Hepatocyte (in vitro differentiated cells): ENCODE data around the gene TMED4. TPM values are rescaled to one million over a fixed set of nuclear protein-coding genes. Genes with fewer than 3 reads are reported as not detected.
A peak's percentile ranks its signal among the peaks of the same experiment; 100 is the strongest.

Experiments
- DNase-seq: peaks from one replicate; pipeline ENCODE4 v3.0.0-alpha.2; 2016; ENCODE audit warnings: low spot score
- H2AFZ ChIP-seq: fragments of 200-600 bp; sonication (generic); 2 replicates; pipeline ENCODE4 v1.6.0; 2016; ENCODE audit warnings: antibody characterized with exemption, mild to moderate bottlenecking
- H3K27ac ChIP-seq: fragments of 200-600 bp; sonication (generic); 2 replicates; pipeline ENCODE4 v1.5.1; 2016; ENCODE audit warnings: mild to moderate bottlenecking
- H3K27me3 ChIP-seq: fragments of 200-600 bp; sonication (generic); 2 replicates; pipeline ENCODE4 v1.6.1; 2016
- H3K36me3 ChIP-seq: fragments of 200-600 bp; sonication (generic); replicated peaks from 2 replicates; pipeline ENCODE4 v1.5.1; 2016; ENCODE audit warnings: low read depth; ENCODE audit not compliant: insufficient read depth
- H3K4me1 ChIP-seq: fragments of 200-600 bp; sonication (generic); 2 replicates; pipeline ENCODE4 v1.5.1; 2016; ENCODE audit warnings: mild to moderate bottlenecking, moderate library complexity; ENCODE audit not compliant: insufficient read depth
- H3K4me2 ChIP-seq: fragments of 200-600 bp; sonication (generic); 2 replicates; pipeline ENCODE4 v1.6.0; 2016
- H3K4me3 ChIP-seq: fragments of 200-600 bp; sonication (generic); 2 replicates; pipeline ENCODE4 v1.5.1; 2016; ENCODE audit warnings: mild to moderate bottlenecking
- H3K79me2 ChIP-seq: fragments of 200-600 bp; sonication (generic); 2 replicates; pipeline ENCODE4 v1.6.0; 2017; ENCODE audit warnings: mild to moderate bottlenecking
- H3K9me2 ChIP-seq: fragments of 200-600 bp; sonication (generic); replicated peaks from 2 replicates; pipeline ENCODE4 v1.6.0; 2017; ENCODE audit warnings: mild to moderate bottlenecking; ENCODE audit not compliant: insufficient read depth
- H3K9me3 ChIP-seq: fragments of 200-600 bp; sonication (generic); 2 replicates; pipeline ENCODE4 v1.5.1; 2016; ENCODE audit warnings: low read depth, mild to moderate bottlenecking
- H4K20me1 ChIP-seq: fragments of 200-600 bp; sonication (generic); 2 replicates; pipeline ENCODE4 v1.6.0; 2016; ENCODE audit warnings: mild to moderate bottlenecking; ENCODE audit not compliant: insufficient read depth, poor library complexity, severe bottlenecking
- EZH2 ChIP-seq: fragments of 200-600 bp; sonication (generic); IDR thresholded peaks from 2 replicates; pipeline ENCODE4 v1.6.1; 2016; ENCODE audit warnings: antibody characterized with exemption, mild to moderate bottlenecking, borderline replicate concordance
- EZH2phosphoT487 ChIP-seq: fragments of 200-600 bp; sonication (generic); IDR thresholded peaks from one replicate; pipeline ENCODE4 v1.6.1; 2018; ENCODE audit warnings: antibody characterized with exemption, mild to moderate bottlenecking, low read depth, moderate library complexity; ENCODE audit not compliant: unreplicated experiment, severe bottlenecking
- WGBS: methylation state at CpG from one replicate; pipeline ENCODE4 v1.1.6; 2016; ENCODE audit warnings: low lambda C conversion rate; ENCODE audit errors: missing lambda C conversion rate; 5-methylcytosine and 5-hydroxymethylcytosine counted together
- polyA plus RNA-seq: library from polyadenylated mRNA; unstranded; fragments of >200 nt; fragmentation: Nextera tagmentation; extraction: Ambion mirVana; gene quantifications from 2 replicates; pipeline ENCODE4 v1.2.1, GENCODE V29; 2016
- total RNA-seq: library from RNA; depleted of rRNA; stranded (reverse); fragments of >200 nt; gene quantifications from 2 replicates; pipeline ENCODE4 v1.2.3, GENCODE V29; 2014
- TF ChIP-seq, protein P1 (sequence below): fragments of 200-600 bp; sonication (generic); IDR thresholded peaks from 2 replicates; pipeline ENCODE4 v1.5.1; 2016; ENCODE audit warnings: antibody characterized with exemption, mild to moderate bottlenecking; ENCODE audit not compliant: poor library complexity

Gene TMED4
- total and polyA plus RNA-seq, 2 experiments from 2014 or later = 94.3 to 245 TPM

DNA sequence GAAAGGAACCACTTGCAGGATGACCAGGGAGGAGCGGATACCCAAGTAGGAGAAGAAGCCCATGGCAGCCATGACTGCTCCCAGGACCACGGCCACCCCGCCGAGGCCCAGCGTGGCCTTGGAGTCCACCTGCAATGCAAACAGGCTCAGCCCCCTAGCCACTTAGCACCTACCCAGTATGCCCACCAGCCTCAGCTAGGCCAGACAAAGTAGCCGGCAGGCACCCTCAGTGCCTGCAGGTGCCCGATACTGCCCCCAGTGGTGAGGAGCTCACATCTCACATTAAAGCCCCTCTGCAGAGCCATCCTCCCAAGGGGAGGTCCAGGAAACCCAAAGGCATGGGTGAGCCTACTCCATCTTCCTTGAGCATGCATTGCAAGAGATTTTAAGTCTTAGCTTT, 47.5 kb downstream of the TMED4 start:
- DNase-seq = peak; percentile 56
- Histone ChIP-seq H3K79me2 (peaks cover 28% of the 10 kb centered on the region), H2AFZ (no peak overlapping the region), H3K9me2 (no peaks in the 10 kb centered on the region), H3K27ac (peak overlapping the region; percentile 72), H3K9me3 (no peaks in the 10 kb centered on the region), H3K36me3 (no peaks in the 10 kb centered on the region), H3K4me3 (no peak overlapping the region), H3K27me3 (no peaks in the 10 kb centered on the region), H4K20me1 (no peaks in the 10 kb centered on the region), H3K4me1 (peaks cover 17% of the 10 kb centered on the region), H3K4me2 (peak overlapping the region; percentile 7)
- TF ChIP-seq EZH2phosphoT487 (no peak), EZH2 (no peak)
- TF ChIP-seq, protein P1, sequence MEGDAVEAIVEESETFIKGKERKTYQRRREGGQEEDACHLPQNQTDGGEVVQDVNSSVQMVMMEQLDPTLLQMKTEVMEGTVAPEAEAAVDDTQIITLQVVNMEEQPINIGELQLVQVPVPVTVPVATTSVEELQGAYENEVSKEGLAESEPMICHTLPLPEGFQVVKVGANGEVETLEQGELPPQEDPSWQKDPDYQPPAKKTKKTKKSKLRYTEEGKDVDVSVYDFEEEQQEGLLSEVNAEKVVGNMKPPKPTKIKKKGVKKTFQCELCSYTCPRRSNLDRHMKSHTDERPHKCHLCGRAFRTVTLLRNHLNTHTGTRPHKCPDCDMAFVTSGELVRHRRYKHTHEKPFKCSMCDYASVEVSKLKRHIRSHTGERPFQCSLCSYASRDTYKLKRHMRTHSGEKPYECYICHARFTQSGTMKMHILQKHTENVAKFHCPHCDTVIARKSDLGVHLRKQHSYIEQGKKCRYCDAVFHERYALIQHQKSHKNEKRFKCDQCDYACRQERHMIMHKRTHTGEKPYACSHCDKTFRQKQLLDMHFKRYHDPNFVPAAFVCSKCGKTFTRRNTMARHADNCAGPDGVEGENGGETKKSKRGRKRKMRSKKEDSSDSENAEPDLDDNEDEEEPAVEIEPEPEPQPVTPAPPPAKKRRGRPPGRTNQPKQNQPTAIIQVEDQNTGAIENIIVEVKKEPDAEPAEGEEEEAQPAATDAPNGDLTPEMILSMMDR = peak; percentile 36
- WGBS = 68% methylated on average over 7 of the region's 7 CpGs

DNA sequence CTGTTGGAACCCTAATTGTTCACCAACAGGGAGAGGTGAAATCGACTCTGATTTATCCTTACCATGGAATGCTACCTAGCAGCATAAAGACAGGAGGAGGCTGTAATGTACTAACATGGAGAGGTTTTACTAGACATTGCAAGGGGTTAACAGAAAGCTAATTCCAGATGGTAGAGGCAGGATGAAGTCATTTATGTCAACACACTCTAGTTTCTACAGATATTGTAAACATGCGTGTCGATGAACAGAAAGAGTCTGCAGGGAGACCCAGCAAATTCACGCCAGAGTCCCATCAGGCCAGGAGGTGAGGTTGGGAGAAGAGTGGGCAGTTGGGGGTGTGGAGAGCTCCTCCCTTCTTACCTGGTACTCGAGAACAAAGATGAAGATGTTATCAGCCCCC, 47.9 kb downstream of the TMED4 start:
- Histone ChIP-seq H3K79me2 (peaks cover 24% of the 10 kb centered on the region), H4K20me1 (no peaks in the 10 kb centered on the region), H3K27ac (peak overlapping the region; percentile 72), H3K4me1 (peaks cover 17% of the 10 kb centered on the region), H2AFZ (no peak overlapping the region), H3K36me3 (no peaks in the 10 kb centered on the region), H3K4me3 (no peak overlapping the region), H3K9me2 (no peaks in the 10 kb centered on the region), H3K9me3 (no peaks in the 10 kb centered on the region), H3K4me2 (peak overlapping the region; percentile 7), H3K27me3 (no peaks in the 10 kb centered on the region)
- WGBS = 47% methylated on average over 5 of the region's 5 CpGs
- DNase-seq = no peak
- TF ChIP-seq EZH2 (no peak), EZH2phosphoT487 (no peak)
- TF ChIP-seq, protein P1 = no peak

DNA sequence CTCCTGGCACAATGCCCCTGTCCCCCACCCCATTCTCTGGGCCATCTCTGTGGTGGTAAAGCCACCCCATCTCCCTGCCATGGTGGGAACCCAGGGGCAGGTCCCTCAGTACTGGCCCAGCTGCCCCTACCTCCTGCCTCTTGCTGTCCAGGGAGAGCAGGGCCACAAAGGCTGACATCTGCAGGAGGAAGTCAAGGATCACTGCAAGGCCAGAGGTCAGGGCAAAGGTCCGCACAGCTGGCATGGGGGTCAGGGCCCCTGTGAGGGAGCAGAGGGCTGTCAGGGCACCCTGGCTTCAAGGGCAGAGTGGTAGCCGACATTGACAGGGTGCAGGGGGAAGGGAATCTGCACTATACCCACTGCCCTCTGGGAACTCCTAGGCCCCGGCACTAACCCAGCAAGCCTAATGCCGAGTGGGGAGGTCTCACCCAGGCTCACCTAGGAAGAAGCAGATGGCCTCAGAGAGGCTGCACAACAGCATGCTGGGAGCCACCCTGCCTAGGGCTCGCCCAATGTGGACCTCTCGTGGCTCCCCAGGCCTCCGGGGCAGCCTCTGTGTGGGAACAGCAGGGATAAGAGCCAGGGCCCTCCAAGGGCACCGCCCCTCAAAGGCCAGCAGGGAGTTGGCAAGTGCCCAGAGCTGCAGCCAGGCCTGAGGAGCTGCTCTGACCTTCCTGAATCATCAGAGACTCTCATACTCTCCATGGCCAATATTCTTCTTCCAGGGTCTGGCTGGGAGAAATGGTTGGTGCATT, 48.6 kb downstream of the TMED4 start:
- peak overlapping the region; percentile 7 for H3K4me2 ChIP-seq
- no peaks in the 10 kb centered on the region for H3K36me3 ChIP-seq
- DNase-seq = no peak
- H3K79me2 ChIP-seq = peaks cover 18% of the 10 kb centered on the region
- TF ChIP-seq, protein P1 = no peak
- TF ChIP-seq EZH2 (no peak), EZH2phosphoT487 (no peak)
- H3K4me1 ChIP-seq = peaks cover 17% of the 10 kb centered on the region
- no peak overlapping the region for H2AFZ ChIP-seq
- H3K27ac ChIP-seq = peak overlapping the region; percentile 65
- 82% methylated on average over 8 of the region's 8 CpGs for WGBS
- no peaks in the 10 kb centered on the region for H3K9me2 ChIP-seq
- no peaks in the 10 kb centered on the region for H3K27me3 ChIP-seq
- no peaks in the 10 kb centered on the region for H3K9me3 ChIP-seq
- no peak overlapping the region for H3K4me3 ChIP-seq
- H4K20me1 ChIP-seq = no peaks in the 10 kb centered on the region
